HG03575 (cell line): ENCODE measurements around the gene SLC22A5.
"Not testable (repeated sequence)": the region's sequence is repeated elsewhere in the genome, so short reads cannot be mapped to it uniquely, and the experiment has no call there.

Experiments
- ATAC-seq: cut with Tn5 transposase; IDR thresholded peaks from one replicate; pipeline ENCODE4 v1.9.1; 2021; ENCODE audit not compliant: unreplicated experiment, insufficient number of reproducible peaks, low FRiP score; ENCODE audit errors: extremely low read depth

Gene SLC22A5

DNA sequence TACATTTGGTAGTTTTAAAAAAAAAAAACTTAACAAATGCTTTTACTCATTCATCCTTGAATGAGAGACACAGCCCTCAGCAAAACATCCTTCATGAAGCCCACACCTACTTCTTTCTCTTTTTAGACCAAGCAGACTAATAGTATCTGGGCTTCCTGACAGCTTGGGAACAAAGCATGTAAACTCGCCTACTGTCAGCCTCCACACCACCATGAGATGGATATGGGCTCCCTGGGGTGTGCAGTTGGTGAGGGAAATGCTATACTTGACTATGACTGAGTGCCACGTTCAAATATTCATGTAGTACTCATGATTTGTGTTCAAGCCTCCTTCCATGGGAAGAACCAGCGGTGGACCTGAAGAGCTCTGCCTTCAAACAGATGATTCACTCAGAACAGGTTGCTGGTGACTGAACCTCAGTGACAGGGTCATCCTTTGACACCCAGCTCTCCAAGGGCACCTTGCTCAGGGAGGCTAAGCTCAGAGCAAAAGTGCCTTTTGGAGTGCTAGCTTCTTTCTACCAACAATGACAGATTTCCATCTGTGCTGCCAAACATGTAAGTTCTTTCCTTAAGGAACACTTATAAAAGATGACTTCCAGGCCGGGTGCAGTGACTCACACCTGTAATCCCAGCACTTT lies 36.8 kb downstream of the SLC22A5 start:
- ATAC-seq = no peak

GRCh38 chr5:132407970-132408369 lies 38.5 kb downstream of the SLC22A5 start:
- ATAC-seq = no peak

GRCh38 chr5:132408456-132408855 lies 38.9 kb downstream of the SLC22A5 start:
- ATAC-seq = no peak

DNA sequence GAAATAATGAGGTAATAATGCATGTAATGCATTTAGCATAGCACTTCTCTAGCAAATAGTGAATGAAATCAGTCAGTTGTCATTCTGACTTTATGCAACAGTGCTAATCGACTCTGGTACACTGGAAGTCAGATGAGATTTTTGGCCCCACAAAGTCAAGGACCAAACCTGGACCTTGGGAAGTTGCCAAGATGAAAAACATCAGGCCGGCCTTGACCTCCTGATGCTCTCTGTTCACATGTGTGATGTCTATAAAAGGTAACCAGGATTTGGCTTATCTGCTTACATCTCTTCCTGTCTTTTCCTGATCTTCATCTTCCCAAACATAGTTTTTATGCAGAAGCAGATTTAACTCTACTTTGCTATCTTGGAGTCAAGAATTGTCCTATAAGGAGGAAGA lies 39.5 kb downstream of the SLC22A5 start:
- ATAC-seq = no peak

- no peak for ATAC-seq
These were observed 41.2 kb downstream of the SLC22A5 start for GRCh38 chr5:132410451-132411303.

DNA sequence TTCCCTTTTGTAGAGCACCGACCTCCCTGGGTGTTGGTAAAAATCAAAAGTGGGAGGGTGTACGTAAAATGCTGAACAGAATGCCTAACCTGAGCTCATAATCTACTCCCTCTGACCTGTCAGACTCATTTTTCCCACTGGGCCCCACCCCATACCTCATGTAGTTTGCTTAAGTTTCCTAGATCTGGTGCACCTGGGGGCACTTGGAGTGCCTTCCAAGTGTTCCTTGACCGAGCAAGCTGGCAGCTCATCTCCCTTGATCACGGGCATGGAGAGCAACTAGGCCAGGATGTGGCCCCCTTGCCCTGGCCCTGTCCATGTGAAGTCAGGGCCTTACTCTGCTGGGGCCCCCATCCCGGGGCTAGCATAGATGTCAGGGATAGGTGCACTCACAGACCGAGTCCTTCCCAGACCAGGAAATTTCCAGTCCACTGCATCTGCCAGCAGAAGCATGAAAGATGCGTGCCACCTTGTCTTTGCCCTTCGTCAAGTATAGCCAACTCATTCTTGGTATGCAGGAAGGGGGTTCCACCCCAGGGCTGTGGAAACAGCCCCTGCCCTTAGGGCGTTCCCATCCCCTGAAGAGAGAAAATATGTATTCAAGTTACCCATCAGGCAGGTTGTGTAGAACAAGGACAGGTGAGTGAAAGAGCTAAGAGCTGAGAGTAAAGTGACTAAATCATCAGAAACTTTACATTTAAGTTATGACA lies 41.9 kb downstream of the SLC22A5 start:
- no peak for ATAC-seq

GRCh38 chr5:132413567-132413966 lies 44.1 kb downstream of the SLC22A5 start:
- ATAC-seq = no peak

- ATAC-seq = no peak
These were observed 45.3 kb downstream of the SLC22A5 start for GRCh38 chr5:132414634-132415378.

DNA sequence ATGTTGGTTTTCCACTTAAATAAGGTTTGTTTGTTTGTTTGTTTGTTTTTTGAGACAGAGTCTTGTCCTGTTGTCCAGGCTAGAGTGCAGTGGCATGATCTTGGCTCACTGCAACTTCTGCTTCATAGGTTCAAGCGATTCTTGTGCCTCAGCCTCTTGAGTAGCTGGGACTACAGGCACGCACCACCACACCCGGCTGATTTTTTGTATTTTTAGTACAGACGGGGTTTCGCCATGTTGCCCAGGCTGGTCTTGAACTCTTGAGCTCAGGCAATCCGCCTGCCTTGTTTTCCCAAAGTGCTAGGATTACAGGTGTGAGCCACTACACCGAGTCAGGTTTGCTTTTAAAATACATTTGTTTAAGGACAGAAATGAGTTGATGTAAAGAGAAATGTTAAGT lies 46.0 kb downstream of the SLC22A5 start:
- not testable (repeated sequence) for ATAC-seq

DNA sequence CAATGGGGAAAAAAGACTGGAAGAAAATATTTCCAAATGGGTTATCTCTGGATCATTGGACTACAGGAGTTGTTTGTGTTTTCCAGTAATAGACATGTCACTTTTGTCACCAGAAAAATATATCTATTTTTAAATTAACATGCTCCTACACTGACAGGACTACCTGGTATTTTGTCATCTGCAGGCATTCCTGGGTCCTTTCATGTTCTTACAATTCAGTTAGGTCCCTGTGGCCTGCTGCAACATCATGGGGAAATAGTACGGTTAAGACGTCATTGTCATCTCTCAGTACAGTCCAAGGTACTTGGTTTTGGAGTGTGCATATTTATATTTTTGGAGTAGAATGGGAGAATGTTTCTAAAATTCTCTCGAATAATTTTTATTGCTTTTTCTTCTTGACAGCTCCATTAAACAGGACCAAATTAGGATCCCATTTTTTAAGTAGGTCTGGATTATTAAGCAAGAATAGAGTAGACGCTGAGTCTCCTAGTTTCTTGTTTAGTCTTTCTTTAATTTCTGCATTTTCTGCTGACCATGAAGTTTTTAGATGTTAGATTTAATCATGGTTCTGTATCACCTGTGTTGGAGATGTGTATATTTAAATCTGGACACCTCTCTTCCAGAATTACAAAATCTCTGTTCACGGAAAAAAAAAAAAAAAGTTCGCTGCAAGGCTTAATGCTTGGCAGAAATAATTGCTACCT lies 46.9 kb downstream of the SLC22A5 start:
- ATAC-seq = no peak

DNA sequence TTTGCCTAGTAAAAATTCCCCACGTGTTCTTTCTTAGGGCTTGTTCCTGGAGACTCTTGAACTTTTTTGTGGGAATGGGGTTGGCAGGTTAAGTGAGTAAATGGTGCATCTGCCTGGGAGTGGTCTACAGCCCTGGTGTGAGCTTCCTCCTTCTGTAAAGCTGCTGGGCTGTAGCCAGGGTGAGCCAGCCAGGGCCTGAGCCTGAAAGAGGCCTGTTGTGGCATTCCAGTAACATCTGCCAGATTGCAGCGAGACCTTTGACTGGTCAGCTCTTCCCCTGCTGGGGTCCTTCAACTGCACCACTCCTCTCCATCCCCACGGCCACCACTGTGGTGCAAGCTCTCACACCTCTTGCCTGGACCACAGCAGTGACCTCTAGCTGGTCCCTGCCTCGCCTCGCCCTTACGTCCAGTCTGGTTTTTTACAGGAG lies 47.5 kb downstream of the SLC22A5 start:
- no peak for ATAC-seq

- ATAC-seq = no peak
These were observed 48.0 kb downstream of the SLC22A5 start for GRCh38 chr5:132417461-132417860.

DNA sequence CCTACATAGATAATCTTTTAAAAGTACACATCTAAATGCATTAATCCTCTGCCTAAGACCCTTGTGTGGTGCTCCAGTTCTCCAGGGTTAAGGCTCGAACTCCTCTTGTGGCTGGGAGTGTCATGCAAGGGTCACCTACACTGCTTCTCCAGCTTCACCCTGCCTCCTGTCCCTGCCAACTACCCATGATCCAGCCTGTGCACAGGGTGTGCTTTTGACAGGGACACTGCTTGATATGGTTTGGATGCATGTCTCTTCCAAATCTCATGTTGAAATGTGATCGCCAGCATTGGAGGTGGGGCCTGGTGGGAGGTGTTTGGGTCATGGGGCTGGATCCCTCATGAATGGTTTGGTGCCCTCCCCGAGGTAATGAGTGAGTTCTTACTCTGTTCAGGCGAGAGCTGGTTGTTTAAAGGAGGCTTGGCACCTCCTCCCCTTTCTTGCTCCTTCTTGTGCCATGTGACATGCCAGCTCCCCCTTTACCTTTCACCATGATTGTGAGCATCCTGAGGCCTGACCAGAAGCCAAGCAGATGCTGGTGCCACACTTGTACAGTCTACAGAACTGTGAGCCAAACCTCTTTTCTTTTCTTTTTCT lies 48.5 kb downstream of the SLC22A5 start:
- no peak for ATAC-seq

- ATAC-seq = no peak
These were observed 49.4 kb downstream of the SLC22A5 start for GRCh38 chr5:132418881-132419280.

- ATAC-seq = no peak
These were observed 50.3 kb downstream of the SLC22A5 start for GRCh38 chr5:132419502-132420468.

DNA sequence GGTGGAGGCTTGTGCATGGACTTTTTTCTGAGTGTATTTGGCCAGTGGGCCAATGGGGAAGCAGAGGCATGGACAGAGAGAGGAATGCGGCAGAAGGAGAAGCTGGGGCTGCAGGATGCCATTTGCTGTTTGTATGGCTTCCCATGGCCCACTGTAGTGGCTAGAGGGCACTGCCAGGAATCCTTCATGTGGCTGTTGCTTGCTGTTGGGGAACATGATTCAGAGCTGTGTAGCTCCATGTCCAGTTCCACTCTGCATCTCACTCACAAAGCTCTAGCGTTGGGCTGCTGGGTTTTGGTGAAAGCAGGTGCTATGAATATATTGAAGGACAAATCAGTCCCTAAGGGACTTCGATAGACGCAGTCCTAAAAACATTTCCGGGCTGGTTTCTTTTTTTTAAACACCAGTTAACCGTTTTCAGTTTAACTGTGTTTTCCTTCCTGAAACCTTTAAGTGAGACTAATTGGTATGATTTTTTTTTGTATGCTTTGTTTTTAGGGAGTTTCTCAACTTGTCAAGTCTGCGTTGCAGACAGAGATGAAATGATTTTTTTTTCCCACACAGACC lies 51.3 kb downstream of the SLC22A5 start:
- ATAC-seq = no peak

GRCh38 chr5:132421462-132421861 lies 52.0 kb downstream of the SLC22A5 start:
- no peak for ATAC-seq
